Osteocyte (in vitro differentiated cells): ENCODE measurements around the gene CCR6. TPM values are rescaled to one million over a fixed set of nuclear protein-coding genes. Genes with fewer than 3 reads are reported as not detected.
"Not testable (repeated sequence)": the region's sequence is repeated elsewhere in the genome, so short reads cannot be mapped to it uniquely, and the experiment has no call there.

Experiments
- DNase-seq: peaks from one replicate; pipeline ENCODE4 v3.0.0; 2021; ENCODE audit warnings: mixed read lengths; ENCODE audit not compliant: unreplicated experiment; ENCODE audit errors: extremely low spot score
- H3K27ac Mint-ChIP-seq: one replicate; pipeline ENCODE4 v1.8.0; 2021; ENCODE audit warnings: mild to moderate bottlenecking, mixed read lengths; ENCODE audit not compliant: unreplicated experiment
- H3K27me3 Mint-ChIP-seq: one replicate; pipeline ENCODE4 v1.8.0; 2021; ENCODE audit warnings: mixed read lengths; ENCODE audit not compliant: unreplicated experiment
- H3K36me3 Mint-ChIP-seq: one replicate; pipeline ENCODE4 v1.8.0; 2021; ENCODE audit warnings: mixed read lengths; ENCODE audit not compliant: unreplicated experiment
- H3K4me1 Mint-ChIP-seq: one replicate; pipeline ENCODE4 v1.8.0; 2021; ENCODE audit warnings: mixed read lengths; ENCODE audit not compliant: unreplicated experiment
- H3K4me3 Mint-ChIP-seq: one replicate; pipeline ENCODE4 v1.8.0; 2021; ENCODE audit warnings: mild to moderate bottlenecking, moderate library complexity, mixed read lengths; ENCODE audit not compliant: unreplicated experiment
- H3K9me3 Mint-ChIP-seq: one replicate; pipeline ENCODE4 v1.8.0; 2021; ENCODE audit warnings: mixed read lengths; ENCODE audit not compliant: unreplicated experiment
- total RNA-seq: library from RNA; stranded (reverse); gene quantifications from 2 replicates; pipeline ENCODE4 v1.2.1, GENCODE V29; 2021
- TF ChIP-seq, protein P1 (sequence below): fragments of 200-600 bp; sonication (generic); IDR thresholded peaks from 2 replicates; pipeline ENCODE4 v1.5.0; 2021; ENCODE audit warnings: antibody characterized with exemption, mild to moderate bottlenecking, moderate library complexity

The CCR6 gene
- total RNA-seq, 1 donor from 2014 or later = not detected

DNA sequence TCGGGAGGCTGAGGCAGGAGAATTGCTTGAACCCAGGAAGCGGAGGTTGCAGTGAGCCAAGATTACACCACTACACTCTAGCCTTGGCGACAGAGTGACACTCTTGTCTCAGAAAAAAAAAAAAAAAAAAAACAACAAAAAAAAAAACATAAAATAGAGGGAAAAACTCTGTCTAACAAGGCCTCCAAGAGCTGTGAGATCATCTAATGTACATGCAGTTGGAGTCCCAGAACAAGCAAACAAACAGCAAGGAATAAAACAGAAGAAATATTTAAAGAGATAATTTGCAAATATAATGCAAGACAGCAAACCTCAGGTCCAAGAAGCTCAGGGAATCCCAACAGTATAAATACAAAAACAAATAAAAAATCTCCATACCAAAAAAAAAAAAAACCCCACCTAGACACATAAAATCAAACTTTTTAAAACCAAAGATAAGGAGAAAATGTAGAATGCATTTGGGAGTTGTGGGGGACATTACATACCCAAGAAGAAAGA, 35.0 kb upstream of the CCR6 start:
- peaks cover 15% of the 10 kb centered on the region for H3K9me3 Mint-ChIP-seq
- DNase-seq = no peak
- TF ChIP-seq, protein P1, sequence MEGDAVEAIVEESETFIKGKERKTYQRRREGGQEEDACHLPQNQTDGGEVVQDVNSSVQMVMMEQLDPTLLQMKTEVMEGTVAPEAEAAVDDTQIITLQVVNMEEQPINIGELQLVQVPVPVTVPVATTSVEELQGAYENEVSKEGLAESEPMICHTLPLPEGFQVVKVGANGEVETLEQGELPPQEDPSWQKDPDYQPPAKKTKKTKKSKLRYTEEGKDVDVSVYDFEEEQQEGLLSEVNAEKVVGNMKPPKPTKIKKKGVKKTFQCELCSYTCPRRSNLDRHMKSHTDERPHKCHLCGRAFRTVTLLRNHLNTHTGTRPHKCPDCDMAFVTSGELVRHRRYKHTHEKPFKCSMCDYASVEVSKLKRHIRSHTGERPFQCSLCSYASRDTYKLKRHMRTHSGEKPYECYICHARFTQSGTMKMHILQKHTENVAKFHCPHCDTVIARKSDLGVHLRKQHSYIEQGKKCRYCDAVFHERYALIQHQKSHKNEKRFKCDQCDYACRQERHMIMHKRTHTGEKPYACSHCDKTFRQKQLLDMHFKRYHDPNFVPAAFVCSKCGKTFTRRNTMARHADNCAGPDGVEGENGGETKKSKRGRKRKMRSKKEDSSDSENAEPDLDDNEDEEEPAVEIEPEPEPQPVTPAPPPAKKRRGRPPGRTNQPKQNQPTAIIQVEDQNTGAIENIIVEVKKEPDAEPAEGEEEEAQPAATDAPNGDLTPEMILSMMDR = no peak

GRCh38 chr6:167088741-167089140, 34.2 kb upstream of the CCR6 start:
- H3K4me1 Mint-ChIP-seq, H3K27me3 Mint-ChIP-seq, H3K36me3 Mint-ChIP-seq: not testable (repeated sequence)

More for the DNA sequence above, 35.0 kb upstream of the CCR6 start:
- no peaks in the 10 kb centered on the region for H3K27me3 Mint-ChIP-seq
- H3K4me1 Mint-ChIP-seq = no peaks in the 10 kb centered on the region
- no peak overlapping the region for H3K4me3 Mint-ChIP-seq
- H3K36me3 Mint-ChIP-seq = no peaks in the 10 kb centered on the region
- H3K27ac Mint-ChIP-seq = no peak overlapping the region

DNA sequence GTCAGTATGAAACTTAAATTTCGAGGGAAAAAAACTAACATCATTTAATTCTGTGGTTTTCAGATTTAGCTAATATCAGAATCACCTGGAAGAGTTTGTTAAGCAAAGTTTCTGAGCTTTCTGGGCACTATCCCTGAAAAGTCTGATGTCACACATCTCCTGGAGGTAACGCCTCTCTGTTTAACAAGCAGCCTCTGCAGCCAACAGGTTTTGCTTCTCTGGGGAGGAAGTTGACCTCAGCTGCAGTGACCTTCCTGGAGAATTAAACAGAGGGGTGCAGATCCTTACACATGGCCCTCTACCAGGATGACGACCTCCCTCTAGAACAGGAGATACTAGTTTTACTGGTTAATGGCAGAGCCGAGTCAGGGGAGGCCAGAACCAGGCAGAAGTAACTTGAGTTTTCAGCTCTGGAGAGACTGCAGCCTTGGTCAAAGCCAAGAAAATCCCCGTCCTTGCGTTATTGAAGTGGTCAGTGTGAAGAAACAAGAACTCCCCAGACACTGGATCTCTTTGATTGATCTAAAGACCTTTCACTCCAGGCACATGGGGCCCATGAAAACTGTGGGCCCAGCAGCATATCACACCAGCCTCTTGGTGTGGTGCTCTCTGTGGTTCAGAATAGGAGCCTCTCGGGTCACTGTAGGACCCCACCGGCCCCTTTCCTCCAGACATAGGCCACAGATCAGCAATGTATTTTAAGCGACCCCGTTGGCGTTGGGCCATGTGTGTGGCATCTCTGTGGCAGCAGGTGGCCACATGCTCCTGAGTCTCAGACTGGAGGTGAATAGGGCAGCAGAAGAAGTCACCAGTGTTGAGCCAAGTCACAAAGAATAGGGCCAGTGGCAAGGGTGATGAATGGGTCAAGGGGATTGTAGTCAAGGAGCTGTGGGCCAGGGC, 33.4 kb upstream of the CCR6 start:
- Mint-ChIP-seq H3K27me3 (no peaks in the 10 kb centered on the region), H3K36me3 (no peaks in the 10 kb centered on the region), H3K4me1 (no peaks in the 10 kb centered on the region), H3K9me3 (peaks cover 15% of the 10 kb centered on the region), H3K27ac (no peak overlapping the region), H3K4me3 (no peak overlapping the region)
- TF ChIP-seq, protein P1 = no peak
- DNase-seq = no peak

More at GRCh38 chr6:167088741-167089140, 34.2 kb upstream of the CCR6 start:
- H3K27ac Mint-ChIP-seq, H3K4me3 Mint-ChIP-seq, DNase-seq: not testable (repeated sequence)
- H3K9me3 Mint-ChIP-seq = peaks cover 15% of the 10 kb centered on the region

GRCh38 chr6:167090171-167090570, 32.7 kb upstream of the CCR6 start:
- H3K4me1 Mint-ChIP-seq = no peaks in the 10 kb centered on the region
- H3K36me3 Mint-ChIP-seq = no peaks in the 10 kb centered on the region
- DNase-seq = no peak
- TF ChIP-seq, protein P1 = no peak
- peaks cover 15% of the 10 kb centered on the region for H3K9me3 Mint-ChIP-seq
- no peak overlapping the region for H3K4me3 Mint-ChIP-seq
- H3K27ac Mint-ChIP-seq = no peak overlapping the region
- H3K27me3 Mint-ChIP-seq = no peaks in the 10 kb centered on the region

DNA sequence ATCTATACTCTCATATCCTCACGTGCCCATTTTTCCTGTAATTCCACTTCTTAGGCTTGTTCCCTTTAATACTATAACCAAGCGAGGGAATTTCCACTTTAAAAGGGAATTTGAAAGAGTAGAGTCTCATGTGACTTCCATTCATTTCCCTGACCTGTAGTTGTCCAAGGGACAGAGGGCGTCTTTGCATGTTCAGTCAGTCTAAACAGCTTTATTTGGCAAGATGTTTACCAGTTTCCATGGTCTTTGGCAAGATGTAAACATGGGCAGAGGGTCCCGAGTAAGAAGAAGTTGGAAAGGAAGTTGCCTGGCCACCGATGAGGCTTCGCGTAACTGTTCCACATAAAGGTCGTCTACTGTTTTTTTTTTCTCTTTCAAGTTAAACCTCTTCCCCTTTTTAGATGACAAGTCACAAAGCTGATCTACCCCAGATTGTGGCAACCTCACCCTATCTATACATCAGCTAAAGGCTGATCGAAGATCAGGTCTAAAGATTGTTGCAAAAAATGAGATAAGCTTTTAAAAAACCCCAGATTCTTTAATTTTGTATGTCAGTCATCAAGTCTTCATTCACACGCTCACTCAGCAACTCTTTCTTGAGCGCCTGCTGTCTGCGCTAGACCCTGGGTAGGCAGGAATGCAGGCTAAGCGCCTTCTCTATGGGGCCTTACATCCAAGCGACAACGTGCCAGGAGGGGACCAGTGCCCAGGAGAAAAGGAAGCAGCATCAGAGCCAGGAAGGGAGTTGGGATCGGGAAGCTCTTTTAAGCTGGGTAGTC, 31.7 kb upstream of the CCR6 start:
- H3K4me3 Mint-ChIP-seq = no peak overlapping the region
- H3K4me1 Mint-ChIP-seq = no peaks in the 10 kb centered on the region
- TF ChIP-seq, protein P1 = no peak
- no peak for DNase-seq
- H3K36me3 Mint-ChIP-seq = no peaks in the 10 kb centered on the region
- H3K27ac Mint-ChIP-seq = no peak overlapping the region
- H3K9me3 Mint-ChIP-seq = peaks cover 15% of the 10 kb centered on the region
- no peaks in the 10 kb centered on the region for H3K27me3 Mint-ChIP-seq
